ENCODE data around the gene OVAAL. TPM values are rescaled to one million over a fixed set of nuclear protein-coding genes. Genes with fewer than 3 reads are reported as not detected.

OVAAL gene
- total and polyA plus RNA-seq, 4 donors = 0.17 TPM; not detected in 3

GRCh38 chr1:180597520-180597919, 38.8 kb downstream of the OVAAL start:
- no peak overlapping the region for H3K27ac ChIP-seq (ENCODE audit: low read depth, low read length)
- no peak overlapping the region for H3K4me3 ChIP-seq (ENCODE audit: low read depth, low read length)
- DNase-seq (ENCODE audit: low read depth in 4 of 6, low spot score in 6 of 6) = no peak
- no peaks in the 10 kb centered on the region for H3K27me3 ChIP-seq (ENCODE audit: control insufficient read depth, insufficient read depth, low read length)
- no peaks in the 10 kb centered on the region for H3K36me3 ChIP-seq (ENCODE audit: control insufficient read depth, insufficient read depth, low read length)
- peaks cover 7% of the 10 kb centered on the region for H3K4me1 ChIP-seq (ENCODE audit: control insufficient read depth, insufficient read depth, low read length)
- no peaks in the 10 kb centered on the region for H3K9me3 ChIP-seq (ENCODE audit: control insufficient read depth, insufficient read depth, low read length)

- no peaks in the 10 kb centered on the region for H3K9me3 ChIP-seq (ENCODE audit: control insufficient read depth, insufficient read depth, low read length)
- H3K36me3 ChIP-seq (ENCODE audit: control insufficient read depth, insufficient read depth, low read length) = no peaks in the 10 kb centered on the region
- H3K27ac ChIP-seq (ENCODE audit: low read depth, low read length) = no peak overlapping the region
- H3K4me1 ChIP-seq (ENCODE audit: control insufficient read depth, insufficient read depth, low read length) = peaks cover 6% of the 10 kb centered on the region
- no peaks in the 10 kb centered on the region for H3K27me3 ChIP-seq (ENCODE audit: control insufficient read depth, insufficient read depth, low read length)
- no peak overlapping the region for H3K4me3 ChIP-seq (ENCODE audit: low read depth, low read length)
- peak in 2 of 6 donors; percentile 42 to 73 for DNase-seq (ENCODE audit: low read depth in 4 of 6, low spot score in 6 of 6)
- 17% methylated on average over 1 of the region's 6 CpGs for WGBS (ENCODE audit: insufficient coverage)
Observed at GRCh38 chr1:180598333-180598974, 39.7 kb downstream of the OVAAL start.

- no peaks in the 10 kb centered on the region for H3K36me3 ChIP-seq (ENCODE audit: control insufficient read depth, insufficient read depth, low read length)
- H3K27me3 ChIP-seq (ENCODE audit: control insufficient read depth, insufficient read depth, low read length) = no peaks in the 10 kb centered on the region
- H3K4me3 ChIP-seq (ENCODE audit: low read depth, low read length) = no peak overlapping the region
- WGBS (ENCODE audit: insufficient coverage) = 100% methylated on average over 1 of the region's 1 CpG
- peaks cover 2% of the 10 kb centered on the region for H3K4me1 ChIP-seq (ENCODE audit: control insufficient read depth, insufficient read depth, low read length)
- no peak for DNase-seq (ENCODE audit: low read depth in 4 of 6, low spot score in 6 of 6)
- H3K9me3 ChIP-seq (ENCODE audit: control insufficient read depth, insufficient read depth, low read length) = no peaks in the 10 kb centered on the region
- no peak overlapping the region for H3K27ac ChIP-seq (ENCODE audit: low read depth, low read length)
Observed at GRCh38 chr1:180600343-180600742, 41.6 kb downstream of the OVAAL start.

GRCh38 chr1:180601512-180601911, 42.7 kb downstream of the OVAAL start:
- no peaks in the 10 kb centered on the region for H3K36me3 ChIP-seq (ENCODE audit: control insufficient read depth, insufficient read depth, low read length)
- H3K9me3 ChIP-seq (ENCODE audit: control insufficient read depth, insufficient read depth, low read length) = no peaks in the 10 kb centered on the region
- H3K27ac ChIP-seq (ENCODE audit: low read depth, low read length) = no peak overlapping the region
- H3K4me3 ChIP-seq (ENCODE audit: low read depth, low read length) = no peak overlapping the region
- H3K4me1 ChIP-seq (ENCODE audit: control insufficient read depth, insufficient read depth, low read length) = no peaks in the 10 kb centered on the region
- no peak for DNase-seq (ENCODE audit: low read depth in 4 of 6, low spot score in 6 of 6)
- WGBS (ENCODE audit: insufficient coverage) = 90% methylated on average over 1 of the region's 1 CpG
- H3K27me3 ChIP-seq (ENCODE audit: control insufficient read depth, insufficient read depth, low read length) = no peaks in the 10 kb centered on the region

GRCh38 chr1:180603223-180603849, 44.6 kb downstream of the OVAAL start:
- no peak overlapping the region for H3K4me3 ChIP-seq (ENCODE audit: low read depth, low read length)
- no peaks in the 10 kb centered on the region for H3K36me3 ChIP-seq (ENCODE audit: control insufficient read depth, insufficient read depth, low read length)
- WGBS (ENCODE audit: insufficient coverage) = 95% methylated on average over 6 of the region's 6 CpGs
- no peaks in the 10 kb centered on the region for H3K9me3 ChIP-seq (ENCODE audit: control insufficient read depth, insufficient read depth, low read length)
- H3K27ac ChIP-seq (ENCODE audit: low read depth, low read length) = no peak overlapping the region
- no peaks in the 10 kb centered on the region for H3K27me3 ChIP-seq (ENCODE audit: control insufficient read depth, insufficient read depth, low read length)
- H3K4me1 ChIP-seq (ENCODE audit: control insufficient read depth, insufficient read depth, low read length) = no peaks in the 10 kb centered on the region
- DNase-seq (ENCODE audit: low read depth in 4 of 6, low spot score in 6 of 6) = no peak

GRCh38 chr1:180603850-180604226, 45.1 kb downstream of the OVAAL start:
- H3K27ac ChIP-seq (ENCODE audit: low read depth, low read length) = no peak overlapping the region
- H3K9me3 ChIP-seq (ENCODE audit: control insufficient read depth, insufficient read depth, low read length) = no peaks in the 10 kb centered on the region
- no peaks in the 10 kb centered on the region for H3K27me3 ChIP-seq (ENCODE audit: control insufficient read depth, insufficient read depth, low read length)
- no peak overlapping the region for H3K4me3 ChIP-seq (ENCODE audit: low read depth, low read length)
- WGBS (ENCODE audit: insufficient coverage) = 79% methylated on average over 1 of the region's 2 CpGs
- no peaks in the 10 kb centered on the region for H3K36me3 ChIP-seq (ENCODE audit: control insufficient read depth, insufficient read depth, low read length)
- DNase-seq (ENCODE audit: low read depth in 4 of 6, low spot score in 6 of 6) = no peak
- no peaks in the 10 kb centered on the region for H3K4me1 ChIP-seq (ENCODE audit: control insufficient read depth, insufficient read depth, low read length)

GRCh38 chr1:180606155-180606554, 47.4 kb downstream of the OVAAL start:
- 9% methylated on average over 1 of the region's 2 CpGs for WGBS (ENCODE audit: insufficient coverage)
- H3K9me3 ChIP-seq (ENCODE audit: control insufficient read depth, insufficient read depth, low read length) = no peaks in the 10 kb centered on the region
- DNase-seq (ENCODE audit: low read depth in 4 of 6, low spot score in 6 of 6) = peak in 1 of 6 donors; percentile 65
- H3K27me3 ChIP-seq (ENCODE audit: control insufficient read depth, insufficient read depth, low read length) = no peaks in the 10 kb centered on the region
- no peaks in the 10 kb centered on the region for H3K4me1 ChIP-seq (ENCODE audit: control insufficient read depth, insufficient read depth, low read length)
- H3K27ac ChIP-seq (ENCODE audit: low read depth, low read length) = no peak overlapping the region
- no peaks in the 10 kb centered on the region for H3K36me3 ChIP-seq (ENCODE audit: control insufficient read depth, insufficient read depth, low read length)
- H3K4me3 ChIP-seq (ENCODE audit: low read depth, low read length) = no peak overlapping the region

GRCh38 chr1:180609643-180610555, 51.1 kb downstream of the OVAAL start:
- Histone ChIP-seq H3K9me3 (ENCODE audit: control insufficient read depth, insufficient read depth, low read length) (no peaks in the 10 kb centered on the region), H3K4me3 (ENCODE audit: low read depth, low read length) (no peak overlapping the region), H3K4me1 (ENCODE audit: control insufficient read depth, insufficient read depth, low read length) (no peaks in the 10 kb centered on the region), H3K36me3 (ENCODE audit: control insufficient read depth, insufficient read depth, low read length) (no peaks in the 10 kb centered on the region), H3K27ac (ENCODE audit: low read depth, low read length) (no peak overlapping the region), H3K27me3 (ENCODE audit: control insufficient read depth, insufficient read depth, low read length) (no peaks in the 10 kb centered on the region)
- 90% methylated on average over 3 of the region's 7 CpGs for WGBS (ENCODE audit: insufficient coverage)
- peak in 1 of 6 donors; percentile 50 for DNase-seq (ENCODE audit: low read depth in 4 of 6, low spot score in 6 of 6)

GRCh38 chr1:180610556-180611015, 51.8 kb downstream of the OVAAL start:
- DNase-seq (ENCODE audit: low read depth in 4 of 6, low spot score in 6 of 6) = no peak
- H3K4me3 ChIP-seq (ENCODE audit: low read depth, low read length) = no peak overlapping the region
- H3K4me1 ChIP-seq (ENCODE audit: control insufficient read depth, insufficient read depth, low read length) = no peaks in the 10 kb centered on the region
- no peaks in the 10 kb centered on the region for H3K9me3 ChIP-seq (ENCODE audit: control insufficient read depth, insufficient read depth, low read length)
- 54% methylated on average over 2 of the region's 3 CpGs for WGBS (ENCODE audit: insufficient coverage)
- H3K27ac ChIP-seq (ENCODE audit: low read depth, low read length) = no peak overlapping the region
- no peaks in the 10 kb centered on the region for H3K27me3 ChIP-seq (ENCODE audit: control insufficient read depth, insufficient read depth, low read length)
- no peaks in the 10 kb centered on the region for H3K36me3 ChIP-seq (ENCODE audit: control insufficient read depth, insufficient read depth, low read length)

Measured in spinal cord (tissue), 10 donors.